HG03520 (cell line): ENCODE results near the gene EXOSC10.
"Not testable (repeated sequence)": the region's sequence is repeated elsewhere in the genome, so short reads cannot be mapped to it uniquely, and the experiment has no call there.

Source experiments
- ATAC-seq: cut with Tn5 transposase; IDR thresholded peaks from one replicate; pipeline ENCODE4 v1.9.1; 2021; ENCODE audit warnings: mild to moderate bottlenecking, moderate library complexity; ENCODE audit not compliant: unreplicated experiment

The EXOSC10 gene

DNA sequence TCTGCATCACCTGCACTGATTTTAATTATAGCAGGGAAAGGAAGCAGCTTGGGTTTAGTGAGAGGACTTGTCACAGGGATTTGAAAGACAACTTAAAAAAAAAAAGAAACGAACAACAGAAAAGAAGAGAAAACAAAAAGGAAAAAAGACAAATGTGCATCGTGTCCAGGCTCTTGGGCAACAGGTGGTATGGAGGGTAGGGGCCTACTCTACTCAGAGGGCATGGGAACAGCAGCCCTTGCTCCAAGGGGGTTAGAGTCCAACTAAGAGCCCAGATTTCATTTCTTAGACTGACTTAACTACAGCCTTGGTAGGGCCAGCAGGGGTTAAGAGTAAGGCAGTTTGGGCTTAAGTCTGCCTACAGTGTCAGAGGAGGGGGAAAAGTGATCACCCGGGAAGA, 15.3 kb upstream of the EXOSC10 start:
- no peak for ATAC-seq

DNA sequence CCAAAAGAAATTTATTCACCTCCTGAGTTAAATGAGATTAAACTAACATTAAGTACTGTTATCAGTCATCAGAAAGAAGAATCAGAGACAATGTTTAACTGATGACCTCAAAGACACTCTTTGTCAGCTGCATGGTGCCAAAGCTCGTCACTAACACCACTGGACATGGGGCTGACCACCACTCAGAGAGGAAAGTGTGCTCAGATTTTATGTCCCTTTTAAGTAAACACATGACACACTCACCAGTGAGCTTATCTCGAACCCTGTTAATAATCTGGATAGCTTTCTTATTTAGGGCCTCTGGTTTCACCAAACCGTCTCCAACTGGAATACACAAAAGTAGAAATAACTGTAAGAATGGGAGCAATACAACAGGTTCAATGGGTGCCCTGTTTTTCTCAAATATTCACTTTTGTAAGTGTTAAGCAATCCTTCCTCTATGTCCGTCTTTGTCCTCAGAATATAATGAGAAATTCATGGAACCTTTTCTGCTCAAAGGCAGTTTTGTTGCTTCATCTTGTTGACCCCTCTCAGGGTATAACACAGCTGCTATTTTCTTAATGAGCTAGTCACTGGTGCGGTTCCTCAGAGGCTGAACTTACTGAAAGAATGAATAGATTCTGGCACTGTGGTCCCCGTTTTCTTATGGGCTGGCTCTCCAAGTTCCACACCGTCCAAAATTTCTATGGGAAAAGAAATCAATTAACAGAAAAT, 9.5 kb upstream of the EXOSC10 start:
- ATAC-seq, result no peak

DNA sequence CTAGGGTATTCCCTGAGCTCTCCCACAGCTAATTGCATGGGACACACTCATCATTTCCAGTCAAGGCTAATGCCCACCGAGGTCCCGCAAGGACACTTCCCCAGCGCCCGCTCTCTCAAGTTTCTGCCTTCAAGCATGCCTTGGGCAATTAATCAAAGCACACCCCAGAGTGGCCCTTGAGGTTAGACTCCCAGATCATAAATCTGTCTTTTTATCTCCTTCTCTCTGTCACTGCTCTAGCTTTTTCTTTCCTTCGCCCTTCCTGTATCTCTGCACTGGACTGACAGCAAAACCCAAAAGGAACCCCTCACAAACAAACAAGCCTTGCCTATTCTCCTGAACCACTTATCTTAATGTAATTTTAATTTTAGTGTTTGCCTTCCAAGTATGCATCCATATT, 7.9 kb upstream of the EXOSC10 start:
- no peak for ATAC-seq

DNA sequence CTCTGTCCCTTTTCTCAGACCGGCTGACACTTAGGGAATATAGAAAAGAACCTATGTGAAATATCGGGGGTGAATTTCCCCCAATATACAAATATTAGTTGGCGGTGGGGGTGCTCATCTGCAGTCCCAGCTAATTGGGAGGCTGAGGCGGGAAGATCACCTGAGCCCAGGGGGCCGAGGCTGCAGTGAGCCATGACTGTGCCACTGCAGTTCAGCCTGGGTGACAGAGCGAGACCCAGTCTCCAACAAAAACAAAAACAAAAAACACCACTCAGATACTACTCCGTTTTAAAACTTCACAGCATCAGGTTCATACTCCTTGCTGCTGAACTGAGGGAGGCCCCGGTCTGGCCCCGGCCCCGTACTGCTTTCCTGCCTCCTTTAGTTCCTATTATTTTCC, 5.9 kb upstream of the EXOSC10 start:
- no peak for ATAC-seq

DNA sequence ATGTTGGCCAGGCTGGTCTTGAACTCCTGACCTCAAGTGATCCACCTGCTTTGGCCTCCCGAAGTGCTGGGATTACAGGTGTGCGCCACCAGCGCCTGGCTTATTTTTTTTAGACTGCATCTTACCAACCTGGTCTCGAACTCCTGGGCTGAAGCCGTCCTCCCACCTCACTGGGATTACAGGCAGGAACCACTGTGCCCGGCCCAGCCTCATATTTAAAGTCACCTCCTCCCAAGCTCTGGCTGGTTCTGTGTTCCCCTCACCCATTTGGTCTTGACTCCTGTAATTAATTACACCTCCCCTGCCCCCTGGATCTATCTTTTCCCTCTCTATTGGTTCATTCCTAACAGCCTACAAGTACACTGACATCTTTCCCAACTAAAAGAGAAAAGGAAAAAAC, 1.7 kb upstream of the EXOSC10 start:
- no peak for ATAC-seq

DNA sequence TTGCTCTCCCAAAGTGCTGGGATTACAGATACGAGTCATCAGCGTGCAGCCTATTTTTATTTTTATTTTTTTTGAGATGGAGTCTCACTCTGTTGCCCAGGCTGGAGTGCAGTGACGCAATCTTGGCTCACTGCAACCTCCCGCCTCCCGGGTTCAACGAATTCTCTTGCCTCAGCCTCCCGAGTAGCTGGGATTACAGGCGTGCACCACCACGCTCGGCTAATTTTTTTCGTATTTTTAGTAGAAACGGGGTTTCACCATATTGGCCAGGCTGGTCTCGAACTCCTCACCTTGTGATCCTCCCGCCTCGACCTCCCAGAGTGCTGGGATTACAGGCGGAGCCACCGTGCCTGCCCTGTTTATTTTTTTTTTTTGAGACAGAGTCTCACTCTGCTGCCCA, 1.1 kb upstream of the EXOSC10 start:
- not testable (repeated sequence) for ATAC-seq

DNA sequence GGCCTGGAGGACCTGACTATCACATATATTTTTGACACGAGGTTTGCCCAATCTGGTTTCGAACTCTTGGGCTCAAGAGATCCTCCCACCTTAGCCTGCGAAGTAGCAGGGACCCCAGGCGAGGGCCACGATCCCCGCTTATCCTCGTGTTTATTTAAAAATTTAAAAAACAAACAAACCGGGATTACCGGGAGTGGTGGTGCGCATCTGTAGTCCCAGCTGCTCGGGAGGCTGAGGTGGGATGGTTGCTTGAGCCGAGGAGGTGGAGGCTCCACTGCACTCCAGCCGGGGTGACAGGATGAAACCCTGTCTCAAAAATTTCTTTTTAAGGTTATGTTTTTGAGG, 452 bp upstream of the EXOSC10 start:
- ATAC-seq, result no peak

DNA sequence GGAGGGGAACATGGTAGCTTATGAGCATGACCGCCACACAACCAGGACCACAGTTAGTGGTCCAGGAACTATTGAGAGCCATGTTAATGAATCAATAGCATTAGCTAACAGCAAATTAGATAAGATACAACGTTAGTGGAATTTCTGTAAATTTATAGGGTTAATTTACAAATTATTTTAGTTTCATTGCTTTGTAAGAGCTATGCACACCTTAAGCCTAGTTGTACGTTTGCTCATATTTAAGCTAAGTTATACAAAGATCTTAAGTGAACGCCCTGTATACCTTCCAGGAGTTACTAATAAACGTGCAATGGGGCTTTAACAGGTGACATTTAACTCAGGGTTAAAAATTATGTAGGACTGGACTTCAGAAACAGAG, 749 bp downstream of the EXOSC10 start:
- no peak for ATAC-seq

DNA sequence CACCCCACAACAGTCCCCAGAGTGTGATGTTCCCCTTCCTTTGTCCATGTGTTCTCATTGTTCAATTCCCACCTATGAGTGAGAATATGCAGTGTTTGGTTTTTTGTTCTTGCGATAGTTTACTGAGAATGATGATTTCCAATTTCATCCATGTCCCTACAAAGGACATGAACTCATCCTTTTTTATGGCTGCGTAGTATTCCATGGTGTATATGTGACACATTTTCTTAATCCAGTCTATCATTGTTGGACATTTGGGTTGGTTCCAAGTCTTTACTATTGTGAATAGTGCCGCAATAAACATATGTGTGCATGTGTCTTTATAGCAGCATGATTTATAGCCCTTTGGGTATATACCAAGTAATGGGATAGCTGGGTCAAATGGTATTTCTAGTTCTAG, 15.9 kb downstream of the EXOSC10 start:
- ATAC-seq, result not testable (repeated sequence)

DNA sequence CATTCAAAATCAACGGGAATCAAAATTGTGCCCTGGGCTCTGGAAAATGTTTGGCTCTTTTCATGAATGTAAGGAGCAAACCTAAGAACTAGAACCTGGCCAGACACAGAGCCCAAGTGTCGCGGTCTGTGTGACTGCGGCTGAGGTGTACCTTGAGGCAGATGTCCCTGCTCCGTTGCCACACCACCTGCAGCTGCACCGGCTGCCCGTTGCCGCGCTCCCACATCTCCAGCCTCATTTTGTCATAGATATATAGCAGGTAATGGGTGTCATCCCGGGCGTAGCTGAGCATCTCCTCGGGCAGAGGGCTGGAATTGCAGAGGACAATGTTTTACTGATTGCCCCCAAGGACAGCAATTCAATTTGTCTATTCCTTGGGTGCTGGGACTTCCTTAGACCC, 18.7 kb downstream of the EXOSC10 start:
- no peak for ATAC-seq

DNA sequence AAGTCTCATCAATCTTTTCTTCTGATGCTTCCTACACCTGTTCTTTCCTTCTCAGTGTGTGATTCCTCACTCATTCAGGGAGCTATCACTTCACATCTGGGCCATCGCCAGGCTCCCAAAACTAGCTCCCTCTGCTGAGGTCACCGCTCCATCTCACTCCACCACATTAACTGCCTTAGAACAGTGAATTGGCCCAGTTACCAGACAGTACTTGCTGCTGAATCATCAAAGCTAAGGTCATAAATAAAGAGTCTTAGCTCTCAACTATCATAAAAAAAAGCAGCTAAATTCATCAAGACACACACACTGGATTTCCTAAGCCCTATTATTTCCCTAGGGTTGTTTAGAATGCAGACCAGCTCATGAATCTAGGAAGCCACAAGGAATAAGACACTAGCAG, 21.0 kb downstream of the EXOSC10 start:
- no peak for ATAC-seq

DNA sequence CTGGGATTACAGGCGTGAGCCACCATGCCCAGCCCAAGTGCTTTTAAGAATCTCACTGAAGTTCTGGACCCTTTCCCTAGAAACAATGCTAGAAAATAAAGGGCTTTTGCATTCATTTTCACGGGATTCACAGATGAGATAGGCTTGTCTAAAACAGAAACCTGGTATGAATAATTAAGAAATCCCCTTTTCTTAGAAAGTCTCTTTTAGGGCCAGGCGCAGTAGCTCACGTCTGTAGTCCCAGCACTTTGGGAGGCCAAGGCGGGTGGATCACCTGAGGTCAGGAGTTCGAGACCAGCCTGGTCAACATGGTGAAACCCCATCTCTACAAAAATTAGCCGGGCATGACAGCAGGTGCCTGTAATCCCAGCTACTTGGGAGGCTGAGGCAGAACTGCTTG, 26.3 kb downstream of the EXOSC10 start:
- ATAC-seq, result not testable (repeated sequence)

DNA sequence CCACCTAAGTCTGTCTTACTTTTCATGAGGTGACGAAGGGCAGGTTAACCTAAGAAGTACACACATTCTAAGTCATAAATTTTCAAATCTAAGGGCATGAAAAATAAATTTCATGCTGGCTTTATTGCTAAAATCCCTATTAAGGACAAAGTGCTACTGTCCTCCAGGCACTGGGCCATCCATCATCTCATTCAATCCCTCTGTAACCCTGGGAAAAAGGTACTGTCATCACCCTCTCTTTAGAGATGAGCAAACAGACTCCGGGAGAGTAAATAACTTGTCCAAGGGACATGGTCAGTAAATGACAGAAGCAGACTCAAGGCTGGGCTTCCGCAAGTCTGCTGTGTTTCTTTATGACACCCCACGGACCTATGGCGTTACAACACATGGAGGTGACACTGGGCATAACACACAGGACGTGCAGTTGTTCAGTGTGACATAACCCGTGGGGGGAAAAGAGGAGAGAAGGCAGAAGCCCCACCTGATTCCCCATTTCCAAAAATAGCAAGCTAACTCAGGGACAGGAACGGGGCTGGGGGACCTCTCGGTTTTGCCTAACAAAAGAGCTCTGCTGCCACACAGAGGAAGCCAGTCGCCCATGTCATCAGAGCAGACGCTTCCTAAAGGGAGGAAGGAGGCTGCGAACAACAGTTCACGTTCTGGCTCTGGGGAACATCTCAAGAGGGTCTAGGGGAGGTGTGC, 27.3 kb downstream of the EXOSC10 start:
- ATAC-seq, result no peak

DNA sequence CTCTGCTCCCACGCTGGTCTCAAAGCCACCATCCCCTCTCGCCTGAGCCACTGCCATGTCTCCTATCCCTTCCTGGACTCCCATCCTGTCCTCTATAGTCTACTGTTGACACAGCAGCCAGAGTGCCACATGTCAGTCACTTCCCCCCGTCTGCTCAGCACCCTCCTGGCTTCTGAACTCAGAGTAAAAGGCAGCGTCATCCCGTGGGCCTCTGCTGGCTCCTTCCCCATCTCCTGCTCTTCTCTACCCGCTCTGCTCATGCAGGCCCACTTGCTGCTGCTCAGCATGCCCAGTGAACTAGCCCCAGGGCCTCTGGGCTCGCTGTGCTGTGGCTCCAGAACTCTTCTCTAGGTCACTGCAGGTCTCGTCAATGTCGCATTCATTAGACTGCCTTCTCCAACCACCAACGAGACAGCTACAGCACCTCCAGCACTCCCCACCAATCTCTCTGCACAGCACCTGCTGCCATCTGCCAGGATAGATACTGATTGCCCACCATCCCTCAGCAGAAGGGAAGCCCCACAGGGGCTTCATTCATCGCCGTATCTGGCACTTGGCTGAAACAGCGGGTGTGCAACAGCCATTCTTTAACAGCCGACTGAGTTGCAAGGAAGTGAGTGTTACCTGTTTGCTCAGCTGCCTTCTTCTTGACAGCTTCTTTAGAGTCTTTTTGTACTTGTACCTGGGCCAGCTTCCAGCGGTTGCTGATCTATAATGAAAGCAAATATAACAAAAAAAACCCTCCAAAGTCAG, 28.0 kb downstream of the EXOSC10 start:
- ATAC-seq, result no peak

DNA sequence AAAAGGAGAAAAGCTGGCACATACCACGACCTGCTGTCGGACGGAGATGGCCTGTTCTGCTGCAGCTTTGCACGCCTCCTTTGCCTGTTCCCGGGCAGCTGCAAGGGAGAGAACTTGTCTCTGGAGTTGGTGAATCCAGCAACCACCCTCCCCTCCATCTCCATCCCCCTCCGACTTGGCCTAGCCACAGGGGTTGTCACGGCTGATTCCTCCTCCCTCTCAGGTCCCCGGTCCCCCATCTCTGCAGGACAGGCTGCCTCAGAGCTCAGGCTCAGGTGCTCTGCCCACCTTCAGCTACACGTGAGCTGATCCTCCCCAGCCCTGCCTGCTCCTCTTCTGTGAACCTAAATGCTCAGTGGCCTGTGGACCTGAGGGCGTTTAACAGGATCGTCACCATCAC, 28.8 kb downstream of the EXOSC10 start:
- no peak for ATAC-seq

DNA sequence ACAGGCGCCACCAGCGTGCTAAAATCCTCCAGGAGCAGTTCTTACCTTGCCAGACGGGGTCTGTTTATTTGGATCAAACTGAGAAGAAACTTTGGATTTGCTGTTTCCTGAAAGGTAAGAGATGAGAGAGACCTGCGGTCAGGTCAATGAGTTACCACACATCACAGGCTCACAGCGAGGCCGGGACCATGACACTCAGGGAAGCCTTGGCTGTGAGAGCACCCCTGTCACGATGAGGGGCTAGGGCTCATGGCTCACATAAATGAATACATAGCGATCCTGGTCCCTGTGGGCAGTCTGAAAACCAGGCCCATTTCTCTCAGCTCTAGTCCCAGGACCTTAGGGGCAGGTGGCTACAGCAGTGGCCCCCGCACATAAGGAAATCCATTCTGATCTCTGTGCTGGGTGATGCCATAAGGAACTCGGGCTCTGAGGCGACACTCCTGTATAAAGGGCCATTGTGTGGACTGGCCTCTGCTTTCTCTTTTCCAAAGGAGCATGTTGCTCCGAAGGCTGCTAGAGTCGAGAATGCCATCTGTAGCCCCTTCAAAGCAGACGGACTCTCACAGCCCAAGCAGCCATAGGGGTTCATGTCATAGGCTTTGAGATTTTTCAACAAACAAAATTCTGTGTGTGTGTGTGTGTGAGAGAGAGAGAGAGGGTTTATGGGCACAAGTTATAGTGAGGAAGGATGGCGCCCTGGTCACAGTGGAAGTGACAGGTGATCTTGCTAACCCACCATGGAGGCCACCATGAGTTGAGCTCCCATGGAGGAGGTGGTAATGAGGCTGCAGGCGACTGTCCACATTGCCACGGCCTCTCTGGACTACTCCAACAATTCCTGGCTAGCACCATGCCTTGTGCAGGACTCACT, 30.8 kb downstream of the EXOSC10 start:
- ATAC-seq, result no peak

DNA sequence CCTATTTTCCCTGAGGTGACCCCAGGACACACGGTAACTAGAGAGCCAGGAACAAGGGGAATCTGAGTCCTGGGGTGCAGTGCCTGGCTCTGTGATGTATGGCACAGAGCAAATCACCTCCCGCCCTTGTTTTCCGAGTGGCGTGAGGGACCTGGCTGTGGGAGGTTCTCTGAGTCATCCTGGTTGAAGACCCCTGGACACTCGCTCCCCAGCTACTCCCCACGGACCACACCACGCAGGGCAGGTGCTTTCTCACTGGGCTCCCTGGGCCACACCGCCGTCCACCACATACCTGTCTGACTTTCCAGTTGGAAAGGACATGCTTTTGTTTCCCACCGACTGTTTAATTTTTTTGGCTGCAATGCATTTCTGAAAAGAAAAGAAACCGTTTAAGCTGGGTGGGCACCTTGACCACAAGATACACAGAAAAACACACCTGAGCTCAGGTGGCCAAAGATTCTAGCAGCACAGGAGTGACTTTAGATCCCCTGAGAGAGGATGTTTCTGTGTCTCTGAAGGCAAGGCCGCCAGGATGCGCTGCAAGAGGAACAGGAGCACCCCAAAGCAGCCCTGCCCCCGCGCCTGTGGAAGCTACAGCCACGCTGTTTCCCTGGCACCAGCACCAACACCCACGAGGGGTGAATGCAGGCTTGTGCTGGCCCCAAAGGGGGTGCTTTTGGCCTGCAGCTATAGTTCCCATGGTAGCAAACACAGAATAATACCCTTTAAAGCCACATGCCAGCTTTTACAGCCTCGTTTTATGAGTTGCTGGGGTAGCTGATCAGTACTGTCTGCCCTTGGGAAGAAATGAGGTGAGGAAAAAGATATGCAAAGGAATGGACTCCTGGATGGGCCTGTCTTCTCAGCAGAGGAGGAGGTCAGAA, 31.7 kb downstream of the EXOSC10 start:
- no peak for ATAC-seq

DNA sequence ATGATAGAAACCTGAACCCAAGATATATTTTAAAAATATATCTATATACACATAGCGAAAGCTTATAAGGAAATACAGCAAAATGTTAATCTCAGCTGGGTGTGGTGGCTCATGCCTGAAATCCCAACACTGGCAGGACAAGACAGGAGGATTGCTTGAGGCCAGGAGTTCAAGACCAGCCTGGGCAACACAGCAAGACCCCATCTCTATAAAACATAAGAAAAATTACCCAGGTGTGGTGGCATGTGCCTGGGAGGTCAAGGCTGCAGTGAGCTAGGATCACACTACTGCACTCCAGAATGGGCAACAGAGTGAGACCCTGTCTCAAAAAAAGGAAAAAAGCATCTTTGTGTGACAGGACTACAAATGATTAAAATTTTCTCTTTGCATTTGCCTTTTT, 33.9 kb downstream of the EXOSC10 start:
- no peak for ATAC-seq

DNA sequence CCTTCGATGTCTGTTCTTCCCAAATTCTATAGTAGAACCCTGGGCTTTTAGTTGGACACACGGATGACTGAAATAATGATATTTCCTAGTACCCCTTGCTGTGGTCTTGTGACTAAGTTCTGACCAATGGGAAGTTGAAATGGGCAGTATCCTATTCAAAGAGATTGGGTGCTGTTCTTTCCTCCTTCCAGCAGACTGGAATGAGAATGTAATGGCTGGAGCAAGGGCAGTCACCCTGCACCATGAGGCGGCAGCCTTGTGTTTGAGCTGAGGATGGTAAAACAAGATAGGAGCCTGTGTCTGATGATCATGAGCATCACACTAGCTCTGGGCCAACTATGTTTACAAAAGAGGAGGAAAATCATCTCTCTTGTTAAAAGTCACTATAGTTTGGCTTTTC, 34.7 kb downstream of the EXOSC10 start:
- ATAC-seq, result no peak

DNA sequence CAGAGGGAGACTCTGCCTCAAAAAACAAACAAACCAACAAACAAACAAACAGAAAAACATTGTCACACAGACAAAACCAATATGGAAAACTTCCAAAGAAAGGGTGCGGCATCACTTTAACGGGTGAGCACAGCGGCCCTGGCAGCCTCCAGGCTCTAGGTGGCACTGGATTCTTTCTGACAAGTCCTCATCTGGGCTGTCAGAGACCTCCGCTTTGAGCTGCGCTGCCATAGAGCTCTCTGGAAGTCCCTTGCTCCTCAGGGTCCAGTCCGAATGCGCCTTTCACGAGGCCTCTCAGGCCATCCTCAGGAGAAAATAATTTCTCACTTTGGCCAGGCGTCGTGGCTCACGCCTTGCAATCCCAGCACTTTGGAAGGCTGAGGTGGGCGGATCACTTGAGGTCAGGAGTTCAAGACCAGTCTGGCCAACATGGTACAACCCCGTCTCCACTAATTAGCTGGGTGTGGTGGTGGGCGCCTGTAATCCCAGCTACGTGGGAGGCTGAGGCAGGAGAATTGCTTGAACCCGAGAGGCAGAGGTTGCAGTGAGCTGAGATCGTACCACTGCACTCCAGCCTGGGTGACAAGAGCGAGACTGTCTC, 35.6 kb downstream of the EXOSC10 start:
- not testable (repeated sequence) for ATAC-seq
